HG03575 (cell line): ENCODE measurements around the gene STOML3.
"Not testable (repeated sequence)": the region's sequence is repeated elsewhere in the genome, so short reads cannot be mapped to it uniquely, and the experiment has no call there.

Experiments used
- ATAC-seq: cut with Tn5 transposase; IDR thresholded peaks from one replicate; pipeline ENCODE4 v1.9.1; 2021; ENCODE audit not compliant: unreplicated experiment, insufficient number of reproducible peaks, low FRiP score; ENCODE audit errors: extremely low read depth

STOML3 gene

DNA sequence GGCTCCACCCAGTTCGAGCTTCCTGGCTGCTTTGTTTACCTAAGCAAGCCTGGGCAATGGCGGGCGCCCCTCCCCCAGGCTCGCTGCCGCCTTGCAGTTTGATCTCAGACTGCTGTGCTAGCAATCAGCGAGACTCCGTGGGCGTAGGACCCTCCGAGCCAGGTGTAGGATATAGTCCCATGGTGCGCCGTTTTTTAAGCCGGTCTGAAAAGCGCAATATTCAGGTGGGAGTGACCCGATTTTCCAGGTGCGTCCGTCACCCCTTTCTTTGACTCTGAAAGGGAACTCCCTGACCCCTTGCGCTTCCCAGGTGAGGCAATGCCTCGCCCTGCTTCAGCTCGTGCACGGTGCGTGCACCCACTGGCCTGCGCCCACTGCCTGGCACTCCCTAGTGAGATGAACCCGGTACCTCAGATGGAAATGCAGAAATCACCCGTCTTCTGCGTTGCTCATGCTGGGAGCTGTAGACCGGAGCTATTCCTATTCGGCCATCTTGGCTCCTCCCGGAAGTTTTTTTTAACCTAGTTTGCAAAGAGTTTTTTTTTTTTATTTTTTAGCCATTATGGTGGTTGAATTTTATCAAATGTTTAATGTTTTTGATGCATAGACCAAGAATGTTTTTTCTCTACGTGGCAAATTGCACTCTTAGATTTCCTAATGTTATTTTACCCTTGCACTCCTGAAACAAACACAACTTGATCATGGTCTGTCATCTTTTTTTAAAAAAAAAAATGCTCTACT, 15.9 kb upstream of the STOML3 start:
- ATAC-seq = not testable (repeated sequence)

DNA sequence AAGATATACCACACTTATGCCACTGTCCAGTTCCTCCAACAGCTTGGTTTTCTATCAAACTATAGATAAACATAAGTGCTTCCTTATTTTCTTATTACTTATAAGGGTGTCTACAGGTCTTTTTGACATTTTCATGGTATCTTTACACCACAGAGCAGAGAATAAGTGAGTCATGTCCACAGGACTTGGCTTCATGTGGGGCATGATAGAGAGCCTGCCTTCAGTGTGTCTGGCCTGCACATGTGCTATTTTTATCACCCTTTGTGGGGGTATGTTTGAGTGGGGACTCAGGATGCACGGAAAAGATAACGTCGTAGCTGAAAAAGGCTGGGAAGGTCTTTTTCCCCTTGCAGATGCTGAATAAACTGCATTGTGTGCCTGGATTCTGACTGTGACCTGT, 8.1 kb upstream of the STOML3 start:
- no peak for ATAC-seq

DNA sequence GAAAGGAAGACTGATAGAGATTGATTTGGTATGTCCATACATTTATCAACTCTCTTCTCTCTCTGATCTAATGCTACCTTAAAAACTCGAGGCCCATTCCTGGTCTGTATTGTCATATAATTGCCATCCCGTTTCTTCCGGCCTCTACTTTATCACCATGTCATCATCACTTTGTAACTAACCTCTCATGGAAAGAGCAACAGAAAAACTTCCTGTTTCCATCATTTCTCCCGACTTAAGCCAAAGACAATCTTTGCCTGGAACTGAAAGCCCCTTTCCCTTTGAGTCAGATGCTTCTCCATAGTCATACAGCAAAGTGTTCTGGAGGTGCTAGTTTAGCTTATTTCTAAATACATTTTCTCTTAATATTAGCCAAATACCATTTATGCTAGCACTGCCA, 2.8 kb upstream of the STOML3 start:
- ATAC-seq = no peak

DNA sequence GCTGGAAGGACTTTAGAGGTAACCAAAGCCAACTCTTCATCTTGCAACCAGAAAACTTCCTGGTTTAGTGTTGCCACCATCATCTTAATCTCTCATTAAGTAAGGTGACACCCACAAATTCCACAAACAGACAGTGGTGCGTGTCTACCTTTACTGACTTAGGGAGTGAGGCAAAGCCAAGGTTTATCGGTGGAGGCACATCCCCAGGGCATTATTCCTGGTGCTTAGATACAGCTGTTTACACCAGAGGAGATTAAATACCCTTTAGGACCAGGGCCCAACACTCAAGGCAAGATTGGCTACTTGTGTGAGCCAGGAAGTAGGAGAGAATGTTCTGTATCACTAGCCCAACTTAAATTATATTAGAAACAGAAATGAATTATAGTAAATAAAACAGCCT, 9.5 kb downstream of the STOML3 start:
- ATAC-seq = no peak

DNA sequence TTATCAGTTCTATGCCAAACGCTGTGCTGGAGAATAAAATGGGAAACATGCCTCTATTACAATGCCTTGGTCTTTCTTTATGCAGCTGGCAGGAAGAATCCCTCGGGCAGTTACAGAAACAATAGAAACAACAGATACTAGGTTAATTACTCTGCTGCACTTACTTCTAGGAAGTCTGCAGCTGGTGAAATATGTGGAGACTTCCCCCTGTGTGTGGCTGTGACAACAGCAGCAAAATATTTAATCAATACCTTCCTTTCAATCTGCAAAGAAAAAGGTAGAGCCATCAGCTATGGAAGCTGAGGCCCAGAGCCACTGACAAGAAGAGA, 9.9 kb downstream of the STOML3 start:
- no peak for ATAC-seq

DNA sequence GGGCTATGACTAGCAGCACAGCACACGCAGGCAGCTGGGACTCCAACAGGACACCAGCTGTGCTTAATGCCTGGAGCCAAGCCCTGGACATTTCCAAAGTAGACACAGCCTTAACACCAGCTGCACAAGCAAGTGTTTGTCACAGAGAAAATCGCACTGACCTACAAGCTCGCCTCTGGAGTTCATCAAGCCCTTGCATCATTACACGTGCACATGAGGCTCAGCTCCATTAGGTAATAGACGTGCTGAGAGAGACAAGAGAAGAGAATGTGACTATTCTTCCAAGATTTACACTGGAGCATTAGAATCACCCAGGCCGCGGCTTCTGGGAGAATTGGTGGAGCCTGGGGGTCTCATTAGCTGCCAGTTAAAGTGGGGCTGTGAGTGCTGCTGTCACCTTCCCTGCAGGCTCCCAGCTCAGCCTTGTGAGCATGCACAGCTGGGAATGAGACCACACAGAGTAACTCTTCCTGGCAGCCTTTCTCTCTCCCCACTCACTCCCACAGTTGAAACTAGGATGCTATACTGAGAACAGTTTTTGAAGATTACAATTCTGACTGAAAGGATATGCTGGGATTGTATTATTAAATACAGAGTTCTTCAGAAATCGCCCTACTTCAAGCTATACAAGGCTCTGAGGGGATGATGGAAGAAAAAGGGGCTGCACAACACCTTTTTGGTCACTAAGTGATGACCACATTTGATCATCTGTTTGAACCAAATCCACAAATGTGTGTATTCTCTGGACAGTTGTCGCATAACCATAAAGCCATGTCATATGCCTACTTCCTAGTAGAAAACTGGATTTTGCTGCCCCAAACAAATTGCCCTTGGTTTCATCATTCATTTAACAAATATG, 10.5 kb downstream of the STOML3 start:
- no peak for ATAC-seq

DNA sequence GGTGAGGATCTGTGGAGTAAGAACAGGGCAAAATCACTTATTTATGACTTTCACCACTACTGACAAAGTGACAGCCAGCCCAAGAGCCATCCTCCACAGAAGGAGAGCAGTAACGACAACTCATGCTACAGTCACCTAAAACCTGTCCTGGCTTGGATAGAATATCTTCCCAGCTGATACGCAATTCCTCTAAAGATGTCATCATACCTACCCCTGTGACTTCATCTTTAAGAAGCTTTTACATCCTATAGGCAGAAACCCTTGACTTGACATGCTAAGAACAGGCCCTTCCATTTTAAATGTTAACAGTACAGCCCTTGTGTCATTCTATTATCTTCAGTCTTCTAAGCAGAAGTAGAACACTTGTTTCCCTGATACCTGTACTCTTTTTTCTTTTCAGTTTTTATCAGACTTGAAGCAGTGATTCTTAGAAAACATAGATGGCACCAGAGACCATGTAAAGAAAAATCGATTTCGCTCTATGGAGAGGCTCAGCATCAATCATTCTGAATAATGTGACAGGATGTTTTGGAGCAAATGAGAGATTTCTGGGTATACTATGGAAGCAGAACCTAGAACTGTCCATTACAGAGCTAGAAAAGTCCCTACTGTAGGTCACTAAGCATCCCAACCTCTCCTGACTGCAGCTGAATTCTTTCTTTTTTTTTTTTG, 20.1 kb downstream of the STOML3 start:
- ATAC-seq = no peak

DNA sequence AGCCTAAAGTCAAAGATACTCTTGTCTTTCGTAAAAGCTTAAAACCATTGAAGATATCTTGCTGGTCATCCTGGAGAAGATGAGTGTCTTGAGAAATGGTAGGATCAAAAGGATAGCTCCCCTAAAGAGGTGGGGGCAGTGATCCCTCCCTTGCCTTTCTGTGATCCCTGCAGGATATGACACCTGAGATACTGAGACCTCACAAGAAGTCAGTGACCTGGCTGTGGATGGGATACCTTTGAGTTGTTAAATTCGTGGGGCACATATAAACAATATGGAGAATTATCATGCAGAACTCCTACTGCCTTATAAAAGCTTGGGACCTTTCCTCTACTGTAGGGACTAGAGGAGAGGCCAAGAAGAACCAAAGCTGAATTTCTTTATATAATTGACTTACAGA, 21.4 kb downstream of the STOML3 start:
- ATAC-seq = no peak

DNA sequence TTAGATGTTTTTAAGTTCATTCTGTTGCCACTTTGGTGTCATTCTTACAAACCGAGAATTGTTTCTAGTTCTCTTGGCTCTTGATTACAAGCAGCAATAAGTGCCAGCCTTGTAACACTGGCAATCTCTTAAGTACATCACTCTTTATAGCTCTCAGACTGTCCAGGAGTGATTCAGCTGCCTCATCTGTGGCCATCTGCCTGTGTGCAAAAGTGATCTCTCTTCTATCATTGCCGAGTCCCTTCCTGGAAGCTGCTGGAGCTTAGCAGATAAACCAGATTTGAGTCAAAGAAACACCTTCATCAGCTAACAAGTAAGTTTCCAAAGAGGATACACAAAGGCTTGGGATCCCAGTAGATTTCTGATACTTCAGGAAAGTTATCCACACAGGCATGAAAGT, 23.2 kb downstream of the STOML3 start:
- no peak for ATAC-seq

DNA sequence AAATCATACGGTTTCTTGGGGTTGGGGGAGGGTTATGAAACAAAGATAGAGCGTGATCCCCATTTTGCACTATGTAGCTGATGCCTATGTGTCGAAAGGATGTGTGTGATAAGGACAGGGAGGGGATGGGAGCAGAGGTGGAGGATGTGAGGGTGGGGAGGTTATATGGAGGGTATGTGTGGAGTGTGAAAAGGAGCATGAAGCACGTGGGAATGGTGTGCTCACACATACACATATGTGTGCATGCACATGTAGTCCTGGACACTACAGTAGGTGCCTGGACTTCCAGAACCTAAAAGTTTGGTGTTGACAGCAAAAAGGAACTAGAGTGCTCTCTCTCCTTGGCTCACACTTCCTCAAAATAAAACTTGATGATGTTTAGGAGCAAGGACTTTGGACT, 25.4 kb downstream of the STOML3 start:
- ATAC-seq = no peak

DNA sequence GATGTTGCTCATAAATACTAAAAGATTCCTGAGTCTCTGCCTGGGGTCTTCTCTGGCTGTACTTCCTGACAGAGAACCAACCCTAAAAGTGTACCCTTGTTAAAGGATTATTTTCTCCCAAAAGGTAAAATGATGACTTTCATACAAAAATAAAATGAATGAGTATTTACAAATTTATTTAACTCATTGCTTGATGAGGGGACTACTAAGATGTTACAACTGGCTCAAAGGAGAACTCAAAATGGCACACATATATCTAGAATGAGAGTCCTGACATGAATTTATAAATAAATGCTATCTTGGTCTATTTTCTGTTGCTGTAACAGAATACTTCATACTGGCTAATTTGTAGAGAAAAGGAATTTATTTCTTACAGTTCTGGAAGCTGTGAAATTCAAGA, 30.5 kb downstream of the STOML3 start:
- no peak for ATAC-seq

DNA sequence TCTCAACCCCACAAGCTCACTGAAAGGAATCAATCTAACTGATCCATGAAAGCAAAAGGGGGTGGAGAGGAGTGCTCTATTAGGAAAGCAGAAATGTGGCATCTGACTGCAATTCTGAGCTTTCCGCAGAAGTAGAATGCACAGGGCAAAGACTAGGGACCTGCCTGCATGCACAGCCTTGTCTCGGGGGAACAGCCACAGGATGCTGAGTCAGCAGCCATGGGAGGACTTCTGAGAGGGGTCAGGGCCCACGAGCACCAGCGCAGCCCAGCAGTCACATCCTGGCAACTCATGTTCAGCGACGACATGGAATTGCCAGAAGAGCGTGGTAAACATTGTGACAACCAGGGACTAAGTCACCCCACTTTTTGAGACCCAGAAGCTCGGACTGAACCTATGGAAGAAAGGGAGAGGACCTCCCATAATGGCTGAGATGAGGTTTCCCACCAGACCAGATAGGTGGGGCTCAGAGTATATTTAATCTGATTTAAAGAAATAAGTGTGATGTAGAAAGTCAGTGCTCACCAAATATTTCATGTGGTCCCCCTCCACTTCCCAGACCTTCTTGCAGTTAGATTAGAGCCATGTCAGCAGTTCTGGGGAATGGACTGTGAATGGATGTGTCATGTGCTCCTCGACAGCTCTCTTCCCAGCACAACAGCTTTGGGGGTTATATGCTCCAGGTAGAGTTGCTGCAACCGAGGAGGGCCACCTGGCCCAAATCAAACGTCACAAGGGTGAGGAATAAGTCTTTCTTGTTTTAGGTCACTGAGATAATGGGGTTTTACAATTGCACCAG, 32.6 kb downstream of the STOML3 start:
- ATAC-seq = no peak

DNA sequence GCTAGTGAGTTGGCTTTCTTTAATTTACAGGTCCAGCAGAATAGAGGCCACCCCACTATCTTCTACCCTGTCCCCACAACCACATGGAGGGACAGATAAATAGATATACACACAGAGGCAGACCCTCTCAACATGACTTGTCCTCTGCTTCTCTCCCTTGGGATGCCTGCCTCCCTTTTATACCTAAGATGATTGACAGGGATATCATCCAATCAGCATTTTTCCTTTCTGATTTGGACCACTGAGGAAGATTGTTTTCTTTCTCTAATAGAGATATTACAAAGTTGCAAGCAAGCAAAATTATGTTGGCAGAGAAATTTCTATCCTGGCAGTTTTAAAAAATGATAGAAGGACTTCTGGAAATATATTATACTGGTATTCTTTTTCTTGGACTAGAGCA, 35.8 kb downstream of the STOML3 start:
- ATAC-seq = no peak

DNA sequence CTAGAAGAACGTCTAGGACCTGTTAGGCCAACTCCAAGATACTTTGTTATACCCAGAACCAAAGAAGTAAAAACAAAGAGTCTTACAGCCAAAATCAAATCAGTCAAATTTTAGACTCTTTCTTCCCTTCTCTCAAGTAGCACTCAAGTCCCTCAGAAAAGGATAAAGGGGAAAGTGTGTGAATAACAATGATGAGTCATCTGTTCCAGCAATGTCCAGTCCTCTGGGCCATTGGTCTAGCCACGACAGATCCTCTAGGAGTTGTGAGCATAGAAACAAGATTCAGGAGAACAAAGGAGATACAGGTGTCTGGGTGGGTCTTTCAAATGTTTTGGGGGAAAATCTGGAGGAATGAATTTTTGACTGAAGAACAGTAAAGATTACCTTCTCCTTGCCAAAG, 36.3 kb downstream of the STOML3 start:
- ATAC-seq = no peak

DNA sequence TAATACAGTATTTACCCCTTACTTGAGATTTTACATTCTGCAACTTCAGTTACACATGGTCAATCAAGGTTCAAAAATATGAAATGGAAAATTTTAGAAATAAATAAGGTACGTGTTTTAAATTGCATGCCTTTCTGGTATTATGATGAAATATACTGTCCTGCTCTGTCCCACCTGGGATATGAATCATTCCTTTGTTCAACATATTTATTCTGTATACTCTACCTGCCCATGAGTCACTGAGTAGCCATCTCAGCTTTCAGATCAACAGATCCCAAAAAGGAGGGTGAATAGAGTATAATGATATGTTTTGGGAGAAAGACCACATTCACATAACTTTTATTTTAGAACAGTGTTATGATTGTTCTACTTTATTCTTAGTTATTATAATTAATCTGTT, 37.8 kb downstream of the STOML3 start:
- ATAC-seq = no peak

DNA sequence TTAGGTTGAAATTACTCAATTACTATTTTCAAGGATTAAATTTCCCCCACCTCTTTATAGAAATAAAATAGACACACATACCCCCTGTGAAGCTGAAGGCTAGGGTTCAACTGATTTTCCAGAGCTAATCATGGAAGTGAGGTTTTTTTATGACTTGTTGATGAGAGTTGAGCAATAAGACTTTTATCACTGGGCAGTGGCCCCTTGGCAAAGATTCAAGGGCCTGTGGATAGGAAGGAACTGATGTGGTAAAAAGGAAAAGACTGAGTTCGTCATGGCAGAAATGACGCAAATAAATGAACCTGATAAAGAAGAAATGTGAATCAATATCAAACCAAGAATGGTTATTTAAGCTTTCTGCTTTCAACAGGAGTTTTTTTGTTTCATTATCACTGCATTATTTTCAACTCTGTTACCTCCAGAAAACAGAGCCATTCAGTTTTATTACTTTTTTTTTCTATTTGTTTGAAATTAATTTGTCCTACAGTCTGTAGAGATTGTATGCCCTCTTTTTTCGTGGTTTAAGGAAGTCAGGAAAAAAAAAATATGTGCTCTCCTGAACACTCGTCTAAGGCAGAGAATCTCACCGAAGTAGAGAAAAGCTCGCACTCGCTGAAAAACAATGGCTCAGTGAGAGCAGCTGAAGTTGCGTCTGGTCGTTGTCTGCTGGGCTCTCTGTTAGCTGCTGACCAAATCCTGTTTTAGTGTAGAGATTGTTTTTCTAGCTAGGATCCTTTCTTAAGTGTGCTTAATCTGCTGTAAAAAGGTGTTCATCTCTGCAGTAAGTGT, 38.9 kb downstream of the STOML3 start:
- no peak for ATAC-seq

DNA sequence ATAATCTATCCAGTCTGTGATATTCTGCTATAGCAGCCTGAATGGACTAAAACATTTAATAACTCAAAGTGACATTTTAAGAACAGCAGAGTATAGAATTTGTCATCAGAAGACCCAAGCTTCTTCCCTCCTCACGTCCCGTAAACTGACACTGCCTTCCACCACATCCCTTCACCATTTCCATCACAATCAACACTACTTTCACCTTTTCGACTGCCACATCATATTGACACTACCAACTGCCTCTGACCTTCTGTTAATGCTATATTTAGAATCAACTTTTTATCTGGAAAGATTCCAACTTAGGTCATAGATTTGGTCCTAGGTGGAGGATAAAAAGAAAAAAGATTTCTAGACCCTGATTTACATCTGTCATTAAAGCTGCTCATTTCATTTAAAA, 39.6 kb downstream of the STOML3 start:
- no peak for ATAC-seq

DNA sequence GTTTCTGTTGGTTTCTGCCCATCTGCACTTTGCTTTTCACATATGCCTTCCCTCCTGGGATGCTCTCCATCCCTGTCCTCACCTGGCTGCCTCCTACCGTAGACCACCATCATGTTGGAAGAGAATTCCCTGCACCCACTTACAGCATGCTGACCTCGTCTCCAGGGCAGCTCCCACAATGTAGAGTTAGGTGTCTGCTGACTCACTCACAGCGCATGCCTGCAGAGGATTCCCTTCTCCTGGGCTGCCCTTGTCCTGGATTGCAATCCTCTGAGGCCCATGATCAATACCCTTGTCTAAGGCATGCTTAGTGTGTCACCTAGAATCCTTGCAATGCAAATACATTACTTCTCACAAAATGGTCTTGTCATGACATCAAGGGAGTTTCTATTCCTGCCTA, 43.6 kb downstream of the STOML3 start:
- no peak for ATAC-seq

DNA sequence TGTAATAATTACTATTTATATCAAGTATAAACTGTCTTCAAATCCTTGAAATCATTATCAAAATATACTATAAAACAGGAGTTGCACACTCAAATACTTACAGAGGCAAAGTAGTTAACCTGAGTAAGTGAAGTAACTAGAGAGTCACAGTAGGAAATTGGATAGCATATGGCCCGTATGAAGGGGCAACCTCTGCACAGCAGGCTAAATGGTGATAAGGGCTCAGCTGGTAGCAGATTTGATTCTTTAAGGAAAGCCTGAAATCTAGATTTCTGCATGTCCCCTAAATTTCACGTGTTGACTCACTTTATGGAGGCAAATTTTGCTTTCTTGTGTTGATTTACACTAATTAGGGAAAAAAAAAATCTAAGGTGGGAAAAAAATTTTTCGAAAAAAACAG, 46.4 kb downstream of the STOML3 start:
- no peak for ATAC-seq
